C1 segment of cervical spinal cord (tissue), 14 donors: ENCODE measurements around the gene EHMT1.

ENCODE experiments used
- DNase-seq, 14 donors: peaks; one replicate each; lab custom pipeline; 2025; lab: John Stamatoyannopoulos, UW

Gene EHMT1

DNA sequence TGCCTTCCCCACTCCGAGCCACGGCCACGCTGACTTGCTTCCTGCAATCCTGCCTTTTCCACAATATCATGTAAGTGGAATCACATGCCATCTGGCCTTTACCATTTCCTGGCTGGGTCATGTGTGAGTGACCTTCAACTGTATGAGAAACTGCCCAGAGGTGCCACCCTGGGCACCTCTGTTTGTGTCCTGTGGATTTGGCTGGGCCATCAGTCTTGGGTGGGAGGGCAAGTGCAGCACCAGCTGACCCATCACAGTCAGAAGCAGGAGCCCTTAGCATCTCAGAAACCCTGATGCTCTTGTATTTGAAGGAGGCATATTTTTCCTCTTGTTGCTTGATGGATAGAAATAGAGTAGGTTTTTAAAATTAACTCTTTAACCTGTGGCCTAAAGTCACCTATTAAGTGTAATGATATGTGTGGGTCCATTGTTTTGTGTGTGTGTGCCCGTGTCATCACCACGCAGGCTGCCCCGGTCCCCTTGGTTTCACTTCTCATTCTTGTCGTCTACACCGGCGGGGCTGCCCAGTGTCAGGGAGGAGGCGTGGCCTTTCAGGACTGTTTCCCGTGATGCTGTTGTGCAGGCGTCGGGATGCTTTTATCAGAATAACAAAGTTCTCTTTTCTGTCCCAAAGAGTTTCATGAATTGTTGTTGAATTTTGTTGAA, 206.7 kb downstream of the EHMT1 start:
- no peak for DNase-seq

DNA sequence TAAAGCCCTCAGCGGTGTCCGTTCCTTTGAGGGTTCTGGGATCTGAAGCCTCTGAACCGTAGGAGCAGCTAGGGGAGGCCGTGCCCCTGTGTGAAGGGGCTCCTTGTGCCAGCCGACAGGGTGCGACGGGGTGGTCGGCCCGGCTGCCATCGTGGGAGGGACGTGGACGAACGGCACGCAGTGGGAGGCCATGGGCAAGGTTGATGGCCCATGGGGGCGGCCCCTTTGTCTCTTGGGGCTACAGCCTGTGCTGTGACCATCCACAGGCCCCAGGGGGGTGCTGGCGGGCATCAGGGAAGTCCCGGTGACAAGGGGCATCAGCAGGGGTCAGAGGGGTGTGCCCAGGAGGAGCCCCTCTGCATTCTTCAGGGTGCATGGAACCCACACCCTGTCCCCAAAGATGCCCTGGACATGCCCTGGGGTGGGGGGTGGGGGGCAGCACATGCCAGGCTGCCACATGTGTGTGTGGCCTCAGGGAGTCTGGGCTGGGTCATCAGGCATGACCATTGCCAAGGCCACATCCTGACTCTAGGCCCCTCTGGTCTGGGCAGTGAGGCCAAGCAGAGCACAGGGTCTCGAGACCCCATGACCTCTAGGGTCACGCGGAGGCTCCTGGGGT, 209.2 kb downstream of the EHMT1 start:
- DNase-seq = no peak

DNA sequence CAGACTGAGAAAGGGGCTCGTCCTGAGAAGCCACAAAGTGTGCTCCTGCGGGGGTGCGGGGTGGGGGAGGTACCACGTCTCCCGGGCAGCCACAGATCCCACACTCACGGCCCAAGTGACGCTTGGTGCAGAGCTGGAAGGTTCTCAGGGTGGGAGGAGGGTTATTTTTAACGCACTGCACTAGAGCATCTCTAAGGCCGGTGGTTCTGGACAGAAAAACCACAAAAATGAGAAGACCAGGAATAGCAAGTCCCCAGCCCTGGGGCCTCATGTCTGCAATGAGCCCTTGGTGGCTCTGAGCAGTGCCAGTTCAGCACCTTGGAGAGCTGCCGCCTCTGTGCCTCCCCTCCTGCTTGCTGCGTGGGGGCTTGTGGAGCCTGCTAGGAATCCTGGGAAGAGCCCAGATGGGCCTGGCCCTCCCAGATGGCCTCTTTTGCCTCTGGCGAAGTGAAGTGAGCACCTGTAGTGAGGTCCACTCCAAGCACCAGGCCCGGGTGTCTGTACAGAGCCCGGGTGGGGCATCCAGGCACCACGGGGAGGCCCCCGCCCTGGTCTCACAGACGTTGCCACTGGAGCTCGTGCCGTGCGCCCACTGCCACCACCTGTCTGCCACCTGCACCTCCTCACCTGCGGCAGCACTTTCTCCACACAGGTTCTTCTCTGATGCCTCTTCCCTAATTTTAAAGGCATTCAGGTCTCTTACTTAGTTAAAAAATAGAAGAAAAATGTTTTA, 209.9 kb downstream of the EHMT1 start:
- peak in 1 of 14 donors; percentile 16 for DNase-seq

DNA sequence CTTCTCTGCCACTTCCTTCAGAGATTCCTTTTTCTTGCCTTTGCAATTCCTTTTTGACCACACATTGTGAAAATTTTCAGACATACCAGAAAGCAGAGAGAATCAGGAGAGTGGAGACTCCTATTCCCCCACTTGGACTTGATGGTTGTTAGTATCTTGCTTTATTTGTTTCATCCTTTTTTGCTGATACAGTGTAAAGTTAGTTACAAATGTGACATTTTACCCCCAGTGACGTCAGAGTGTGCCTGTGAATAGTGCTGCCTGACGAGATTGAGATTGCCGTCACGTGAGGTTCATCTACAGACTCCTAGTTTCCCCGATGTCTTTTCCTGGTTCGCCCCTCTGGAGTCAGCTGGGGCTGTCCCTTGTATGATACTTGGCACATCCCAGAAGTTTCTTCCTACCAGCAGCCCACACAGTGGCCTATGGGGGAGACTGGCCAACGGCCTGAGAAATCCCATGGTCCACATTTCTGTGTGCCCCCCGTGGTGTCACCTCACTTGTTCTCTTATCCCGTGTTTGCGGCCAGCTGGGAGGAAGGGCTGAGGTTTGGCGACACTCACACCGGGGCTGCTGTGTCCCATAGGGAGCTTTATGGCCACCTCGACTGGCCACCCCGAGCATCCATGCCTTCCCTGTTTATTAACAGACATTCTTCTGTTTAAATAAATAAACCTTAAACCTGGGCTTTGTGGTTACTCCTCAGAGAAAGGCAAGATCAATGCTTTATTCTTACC, 210.6 kb downstream of the EHMT1 start:
- DNase-seq = no peak

DNA sequence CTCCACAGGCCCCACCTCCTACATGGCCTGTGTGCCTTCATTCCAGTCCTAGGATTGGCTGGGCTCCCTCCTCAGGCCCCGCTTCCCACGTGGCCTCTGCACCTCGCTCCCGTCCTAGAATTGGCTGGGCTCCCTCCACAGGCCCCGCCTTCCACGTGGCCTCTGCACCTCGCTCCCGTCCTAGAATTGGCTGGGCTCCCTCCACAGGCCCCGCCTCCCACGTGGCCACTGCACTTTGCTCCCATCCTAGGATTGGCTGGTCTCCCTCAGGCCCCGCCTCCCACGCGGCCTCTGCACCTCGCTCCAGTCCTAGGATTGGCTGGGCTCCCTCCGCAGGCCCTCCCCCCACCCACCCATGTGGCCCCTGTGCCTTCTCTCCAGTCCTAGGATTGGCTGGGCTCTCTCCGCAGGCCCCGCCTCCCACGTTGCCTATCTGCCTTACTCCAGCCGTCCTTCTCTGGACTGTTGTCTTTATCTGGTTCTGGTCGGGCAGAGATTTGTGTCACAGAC, 213.4 kb downstream of the EHMT1 start:
- no peak for DNase-seq

DNA sequence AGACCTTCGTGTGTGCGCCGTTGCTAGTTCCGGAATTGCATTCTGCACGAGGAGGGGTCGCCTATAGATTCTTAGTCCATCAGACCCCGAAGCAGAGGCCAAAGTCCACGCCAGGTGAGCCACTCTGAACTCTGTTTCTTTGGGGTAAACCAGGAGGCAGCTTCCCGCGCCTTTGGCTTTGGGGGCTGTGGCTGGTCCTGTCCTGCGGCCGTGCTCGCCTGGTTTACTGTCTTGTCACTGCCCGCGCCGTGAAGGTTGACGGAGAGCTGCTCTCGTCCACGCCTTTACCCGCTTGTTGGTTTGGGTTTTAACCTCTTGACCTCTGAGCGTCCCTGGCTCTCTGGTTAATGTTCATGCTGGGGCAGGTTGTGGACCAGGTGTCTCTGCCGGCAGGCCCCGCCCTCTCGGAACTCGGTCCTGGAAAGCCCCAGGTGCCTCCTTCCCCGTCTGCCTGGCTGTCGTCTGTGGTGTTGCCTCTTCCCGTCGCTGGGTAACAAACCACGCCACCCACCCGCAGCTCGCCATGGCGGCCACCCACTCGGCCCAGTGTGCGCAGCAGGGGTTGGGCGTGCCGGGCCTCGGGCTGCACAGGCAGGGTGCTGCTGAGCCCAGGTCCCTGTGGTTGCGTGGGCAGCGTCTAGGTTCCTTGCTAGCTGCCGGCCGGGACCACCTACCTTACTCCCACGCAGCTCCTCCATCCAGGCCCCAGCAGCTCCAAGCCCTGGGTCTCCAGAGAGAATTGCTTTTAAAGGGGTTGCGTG, 214.2 kb downstream of the EHMT1 start:
- DNase-seq = no peak

DNA sequence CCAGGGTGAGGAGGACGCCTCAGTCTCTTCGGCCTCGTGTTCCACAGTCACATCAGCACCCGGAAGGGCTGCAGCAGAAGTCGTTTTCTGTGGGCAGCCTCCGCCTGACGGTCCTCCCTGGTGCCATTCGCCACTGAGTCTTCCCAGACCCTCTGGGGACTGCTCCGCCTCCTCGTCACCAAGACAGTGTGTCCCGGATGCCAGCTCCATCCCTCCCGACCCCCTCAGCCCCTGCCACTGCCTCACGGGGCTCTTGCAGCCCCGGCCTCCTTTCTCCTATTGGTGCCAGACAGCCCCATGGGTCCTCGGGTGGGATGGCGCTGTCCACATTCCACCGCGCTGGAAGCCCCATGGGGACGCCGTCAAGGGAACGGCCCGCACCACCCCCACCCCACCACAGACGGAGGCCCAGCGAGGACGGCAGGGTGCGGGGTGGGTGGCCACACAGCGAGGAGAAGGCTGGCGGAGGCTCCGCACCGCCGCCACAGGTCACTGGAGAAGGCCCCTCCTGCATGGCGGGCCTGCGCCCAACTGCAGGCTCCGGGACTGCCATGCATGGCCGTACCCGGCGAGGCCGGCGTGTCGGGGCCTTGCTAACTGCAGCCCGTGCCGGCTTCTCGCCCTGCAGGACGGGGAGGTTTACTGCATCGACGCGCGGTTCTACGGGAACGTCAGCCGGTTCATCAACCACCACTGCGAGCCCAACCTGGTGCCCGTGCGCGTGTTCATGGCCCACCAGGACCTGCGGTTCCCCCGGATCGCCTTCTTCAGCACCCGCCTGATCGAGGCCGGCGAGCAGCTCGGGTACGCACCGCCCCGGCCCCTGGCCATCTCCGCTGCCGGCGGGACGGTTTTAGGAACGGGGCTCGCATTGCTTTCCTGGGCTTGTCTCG, 215.2 kb downstream of the EHMT1 start:
- DNase-seq = no peak

DNA sequence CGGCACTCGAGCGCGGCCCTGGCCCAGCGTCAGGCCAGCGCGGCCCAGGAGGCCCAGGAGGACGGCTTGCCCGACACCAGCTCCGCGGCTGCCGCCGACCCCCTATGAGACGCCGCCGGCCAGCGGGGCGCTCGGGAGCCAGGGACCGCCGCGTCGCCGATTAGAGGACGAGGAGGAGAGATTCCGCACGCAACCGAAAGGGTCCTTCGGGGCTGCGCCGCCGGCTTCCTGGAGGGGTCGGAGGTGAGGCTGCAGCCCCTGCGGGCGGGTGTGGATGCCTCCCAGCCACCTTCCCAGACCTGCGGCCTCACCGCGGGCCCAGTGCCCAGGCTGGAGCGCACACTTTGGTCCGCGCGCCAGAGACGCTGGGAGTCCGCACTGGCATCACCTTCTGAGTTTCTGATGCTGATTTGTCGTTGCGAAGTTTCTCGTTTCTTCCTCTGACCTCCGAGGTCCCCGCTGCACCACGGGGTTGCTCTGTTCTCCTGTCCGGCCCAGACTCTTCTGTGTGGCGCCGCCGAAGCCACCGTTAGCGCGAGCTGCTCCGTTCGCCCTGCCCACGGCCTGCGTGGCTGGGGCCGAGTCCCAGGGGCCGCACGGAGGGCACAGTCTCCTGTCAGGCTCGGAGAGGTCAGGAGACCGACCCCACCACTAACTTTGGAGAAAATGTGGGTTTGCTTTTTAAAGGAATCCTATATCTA, 216.2 kb downstream of the EHMT1 start:
- DNase-seq = no peak

DNA sequence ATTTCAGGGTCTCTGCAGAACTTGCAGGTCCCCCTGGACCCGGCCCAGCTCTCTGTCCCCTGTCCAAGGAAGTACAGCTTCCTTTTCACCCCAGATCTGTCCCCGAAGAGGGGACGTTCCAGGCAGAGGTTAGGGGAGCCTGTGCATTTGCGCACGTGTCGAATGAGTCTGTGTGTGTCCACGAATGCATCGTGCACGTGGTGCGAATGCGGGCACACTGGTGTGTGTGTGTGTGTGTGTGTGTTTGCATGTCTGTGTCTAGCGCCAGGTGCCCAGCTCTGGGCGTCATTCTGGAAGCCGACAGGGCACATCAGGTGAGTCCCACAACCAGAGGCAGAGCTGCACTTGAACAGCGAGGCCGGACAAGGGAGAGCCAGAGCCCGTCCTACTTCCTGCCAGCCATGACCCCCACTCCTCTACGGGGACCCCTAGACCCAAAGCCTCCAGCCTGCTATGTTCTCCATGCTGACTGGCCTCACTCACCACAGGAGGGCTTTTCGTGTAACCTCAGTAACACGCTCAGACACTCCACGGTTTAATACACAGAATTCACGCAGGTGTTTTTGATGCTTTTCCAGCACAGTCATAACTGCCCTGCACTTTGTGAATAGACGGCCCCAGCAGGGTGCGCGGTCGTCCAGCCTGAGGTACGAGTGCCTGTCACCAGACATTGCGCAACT, 217.5 kb downstream of the EHMT1 start:
- no peak for DNase-seq

DNA sequence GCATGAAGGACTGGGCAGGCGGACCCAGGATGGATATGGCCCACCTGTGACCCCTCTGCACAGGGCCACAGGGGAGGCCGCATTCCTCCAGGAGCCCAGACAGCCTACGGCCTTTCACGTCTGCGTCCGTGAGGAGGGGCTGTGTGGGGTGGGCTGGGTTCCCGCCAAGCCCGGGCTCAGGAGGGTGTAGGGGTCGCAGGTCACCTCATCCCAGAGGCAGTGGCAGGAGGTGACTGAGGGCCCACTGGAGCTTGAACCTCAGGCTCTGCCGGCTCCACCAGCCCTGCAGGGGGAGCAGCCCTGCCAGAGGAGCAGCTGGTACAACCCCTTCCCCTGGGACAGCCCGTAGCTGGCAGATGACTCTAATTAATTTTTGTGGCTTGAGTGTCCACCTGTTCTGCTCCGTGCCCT, 218.0 kb downstream of the EHMT1 start:
- DNase-seq = no peak

DNA sequence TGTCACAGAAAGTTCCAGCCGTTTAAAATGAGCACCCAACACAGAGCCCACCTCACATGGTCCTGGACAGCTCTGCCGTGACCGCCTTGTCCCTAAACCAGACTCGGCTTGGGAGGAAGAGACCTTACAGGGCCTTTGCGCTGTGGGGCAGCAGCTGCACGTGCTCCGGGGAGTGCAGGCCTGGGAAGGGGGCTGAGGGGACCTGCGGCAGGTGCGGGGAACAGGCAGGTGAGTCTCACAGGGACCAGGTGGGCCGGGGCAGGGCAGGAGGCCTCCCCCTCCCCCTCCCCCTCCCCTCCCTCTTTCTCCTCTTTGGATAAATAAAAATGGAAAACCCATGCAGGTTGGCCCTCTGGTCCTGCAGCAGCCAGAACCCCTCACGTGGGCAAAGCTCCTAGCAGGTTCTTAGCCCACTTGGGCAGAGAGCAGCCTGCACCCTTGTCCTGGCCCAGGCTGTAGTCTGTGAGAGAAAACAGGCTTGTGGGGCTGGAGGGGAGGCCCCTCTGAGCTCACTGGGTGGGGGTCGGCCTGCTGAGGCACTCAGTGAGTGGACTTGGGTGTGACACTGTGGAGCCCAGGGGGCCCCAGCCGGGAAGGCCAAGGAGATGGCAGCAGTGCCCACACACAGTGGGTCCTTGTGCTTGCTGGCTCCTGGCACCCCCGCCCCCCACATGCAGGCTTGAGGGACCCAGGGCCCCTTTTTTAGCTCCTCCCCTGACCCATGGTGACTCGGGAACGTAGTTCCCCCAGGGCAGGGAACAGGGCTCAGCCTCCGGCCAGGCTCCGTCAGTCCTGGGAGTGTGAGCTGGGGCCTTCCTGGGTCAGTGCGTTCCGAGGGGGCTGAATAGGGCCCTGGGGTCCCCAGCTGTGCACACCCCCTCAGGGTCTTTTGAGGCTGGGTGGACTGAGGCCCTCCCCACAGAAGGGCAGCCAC, 218.8 kb downstream of the EHMT1 start:
- no peak for DNase-seq

DNA sequence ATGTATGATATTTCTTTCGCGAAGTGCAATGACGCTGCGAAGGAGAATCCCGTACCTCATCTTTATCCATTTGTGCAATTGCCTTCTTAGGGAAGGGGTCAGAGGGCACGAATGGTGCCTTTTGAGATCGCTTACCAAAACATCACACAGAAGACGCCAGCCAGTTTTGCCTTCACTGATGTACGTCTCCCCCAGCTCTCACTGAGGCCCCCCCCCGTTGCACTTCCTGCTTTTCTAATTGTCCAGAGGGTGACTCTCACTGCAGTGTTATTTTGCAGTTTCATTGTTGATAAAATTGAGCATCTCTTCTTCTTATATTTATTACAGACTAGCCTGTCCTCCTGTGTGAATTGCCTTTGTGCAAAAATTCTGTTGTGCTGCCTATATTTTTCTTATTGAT, 219.8 kb downstream of the EHMT1 start:
- DNase-seq = no peak

DNA sequence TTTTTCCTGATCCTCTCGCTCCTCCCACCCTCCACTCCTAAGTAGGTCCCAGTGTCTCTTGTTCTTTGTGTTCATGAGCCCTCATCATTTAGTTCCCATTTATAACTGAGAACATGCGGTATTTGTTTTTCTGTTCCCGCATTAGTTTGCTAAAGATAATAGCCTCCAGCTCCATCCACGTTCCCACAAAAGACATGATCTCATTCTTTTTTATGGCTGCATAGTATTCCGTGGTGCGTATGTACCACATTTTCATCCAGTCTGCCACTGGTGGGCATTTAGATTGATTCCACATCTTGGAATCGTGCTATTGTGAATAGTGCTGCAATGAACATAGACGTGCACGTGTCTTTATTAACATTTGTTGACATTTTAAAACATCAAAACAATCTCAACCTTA, 224.6 kb downstream of the EHMT1 start:
- DNase-seq = no peak

DNA sequence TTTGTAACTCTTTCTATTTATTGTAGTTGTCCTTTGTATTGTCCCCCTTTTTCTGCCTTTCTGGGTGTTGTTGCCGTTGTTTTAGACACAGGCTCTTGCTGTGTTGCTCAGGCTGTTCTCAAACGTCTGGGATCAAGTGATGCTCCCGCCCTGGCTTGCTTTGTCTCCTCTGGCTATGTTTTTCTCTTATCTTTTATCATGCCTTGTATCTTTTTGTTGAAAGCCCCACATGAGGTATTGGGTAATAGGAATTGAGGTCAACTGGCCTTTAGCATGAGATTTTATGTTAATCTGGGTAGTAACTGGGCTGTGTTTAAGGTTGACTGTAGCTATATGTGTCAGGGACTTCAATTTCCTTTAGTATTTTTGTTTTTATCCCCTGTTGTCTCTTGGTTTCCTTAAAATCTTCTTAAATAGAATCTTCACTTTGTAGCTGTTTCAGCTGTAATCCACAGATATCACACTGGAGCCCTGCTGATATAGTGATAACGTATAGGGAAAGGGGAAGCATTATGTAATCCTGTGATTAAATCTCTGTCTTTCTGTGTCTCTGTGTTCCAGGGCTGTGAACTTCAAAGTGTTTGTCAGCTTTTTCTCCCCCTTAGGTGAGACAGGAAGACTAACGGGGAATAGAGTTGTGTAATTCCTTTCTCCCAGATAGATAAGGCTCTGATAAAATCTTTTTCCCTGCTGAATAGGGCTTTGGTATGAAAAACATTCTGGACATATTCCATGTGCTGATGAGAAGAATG, 232.9 kb downstream of the EHMT1 start:
- no peak for DNase-seq

DNA sequence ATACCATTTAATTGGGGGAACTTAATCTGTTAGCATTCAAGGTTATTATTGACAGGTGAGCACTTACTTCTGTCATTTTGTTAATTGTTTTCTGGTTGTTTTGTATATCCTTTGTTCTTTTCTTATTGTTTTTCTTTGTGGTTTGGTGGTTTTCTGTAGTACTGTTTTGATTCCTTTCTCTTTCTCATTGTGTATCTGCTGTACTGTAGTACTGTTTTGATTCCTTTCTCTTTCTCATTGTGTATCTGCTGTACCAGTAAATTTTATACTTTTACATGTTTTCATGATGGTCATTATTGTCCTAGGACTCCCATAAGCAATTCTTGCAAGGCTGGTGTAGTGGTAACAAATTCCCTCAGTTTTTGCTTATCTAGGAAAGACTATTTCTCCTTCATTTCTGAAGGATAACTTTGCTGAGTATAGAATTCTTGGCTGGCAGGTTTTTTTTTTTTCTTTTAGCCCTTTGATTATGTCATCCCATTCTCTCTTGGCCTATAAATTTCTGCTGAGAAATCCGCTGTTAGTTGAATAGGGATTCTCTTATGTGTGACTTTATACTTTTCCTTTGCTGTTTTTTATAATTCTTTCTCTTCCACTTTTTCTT, 234.7 kb downstream of the EHMT1 start:
- DNase-seq = no peak

DNA sequence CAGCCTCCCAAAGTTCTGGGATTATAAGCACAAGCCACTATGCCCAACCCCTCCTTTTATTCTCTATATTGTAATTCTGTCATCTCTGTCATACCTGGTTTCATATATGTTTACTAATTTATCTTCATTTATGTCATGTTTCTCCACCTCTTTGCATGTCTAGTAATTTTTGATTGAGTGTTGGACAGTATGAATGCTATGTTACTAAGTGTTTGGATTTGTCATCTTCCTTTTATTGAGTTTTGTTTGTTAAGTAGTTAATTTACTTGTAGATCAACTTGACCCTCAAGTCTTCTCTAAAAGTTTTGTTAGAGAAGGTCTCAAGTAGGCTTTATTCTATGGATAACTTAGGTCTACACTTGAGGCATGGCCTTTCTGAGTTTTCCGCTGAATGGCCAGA, 241.6 kb downstream of the EHMT1 start:
- no peak for DNase-seq
